HG03097 (cell line): Measurements from ENCODE around the gene KDM7A.
A peak's percentile ranks its signal among the peaks of the same experiment; 100 is the strongest.

Experiments
- ATAC-seq: cut with Tn5 transposase; IDR thresholded peaks from one replicate; pipeline ENCODE4 v1.9.1; 2021; ENCODE audit not compliant: unreplicated experiment, low FRiP score

The KDM7A gene

DNA sequence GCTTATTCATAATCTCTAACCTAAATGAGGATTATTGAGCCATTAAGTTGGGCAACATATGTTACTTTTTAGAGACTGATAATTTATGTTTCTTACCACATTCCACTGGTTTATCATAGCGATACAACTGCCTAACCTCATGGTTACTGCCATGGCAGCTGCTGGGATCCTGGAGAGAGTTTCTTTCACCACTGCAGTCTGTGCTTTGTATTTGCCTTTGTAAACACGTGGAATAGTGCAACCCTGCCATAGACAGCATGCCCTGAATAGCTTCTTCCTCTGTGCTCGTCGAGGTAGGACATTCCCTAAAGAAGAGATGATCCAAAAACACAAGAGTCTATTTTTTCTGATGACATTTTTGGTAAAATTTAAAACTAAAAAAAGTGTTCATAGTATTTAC lies 80.3 kb downstream of the KDM7A start:
- no peak for ATAC-seq

DNA sequence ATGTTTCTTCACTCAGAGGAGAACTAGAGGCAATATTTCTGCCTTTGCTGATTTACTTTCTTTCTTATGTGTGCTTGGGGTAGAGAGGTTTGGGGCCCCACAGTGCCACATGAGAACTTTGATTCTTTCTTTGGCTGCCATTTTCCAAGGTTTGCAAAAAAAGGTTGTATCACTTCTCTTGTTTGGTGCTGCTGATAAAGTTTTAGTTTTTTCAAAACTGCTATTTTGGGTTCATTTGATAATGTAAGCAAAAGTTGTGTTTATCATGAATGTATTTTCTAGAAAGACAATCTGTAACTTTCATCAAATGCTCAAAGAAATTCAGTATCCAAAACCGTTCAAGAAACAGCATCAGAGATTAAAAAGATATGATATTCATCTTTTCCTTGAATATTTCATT lies 83.4 kb downstream of the KDM7A start:
- ATAC-seq: no peak

DNA sequence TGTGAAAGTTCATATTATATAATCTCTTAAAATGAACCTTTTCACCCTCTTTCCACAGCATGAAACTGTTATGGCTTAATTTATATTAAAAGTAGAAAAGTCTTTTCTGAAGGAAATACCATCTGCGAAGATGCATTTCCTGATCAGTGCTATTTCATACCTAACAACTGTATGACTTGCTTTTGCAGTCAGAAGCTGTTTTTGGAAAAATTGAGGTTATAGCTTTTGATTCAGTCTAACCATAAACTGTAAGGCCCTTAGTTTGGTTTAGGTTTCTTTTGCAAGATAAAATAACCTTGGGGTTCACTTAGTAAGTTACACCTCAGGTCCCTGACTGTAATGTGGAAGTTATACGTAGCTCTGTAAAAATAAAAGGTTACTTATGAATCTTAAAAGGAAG lies 91.3 kb downstream of the KDM7A start:
- ATAC-seq: no peak

GRCh38 chr7:140084972-140085371 lies 91.8 kb downstream of the KDM7A start:
- ATAC-seq: peak; percentile 64

GRCh38 chr7:140084142-140084655 lies 92.6 kb downstream of the KDM7A start:
- ATAC-seq: no peak

DNA sequence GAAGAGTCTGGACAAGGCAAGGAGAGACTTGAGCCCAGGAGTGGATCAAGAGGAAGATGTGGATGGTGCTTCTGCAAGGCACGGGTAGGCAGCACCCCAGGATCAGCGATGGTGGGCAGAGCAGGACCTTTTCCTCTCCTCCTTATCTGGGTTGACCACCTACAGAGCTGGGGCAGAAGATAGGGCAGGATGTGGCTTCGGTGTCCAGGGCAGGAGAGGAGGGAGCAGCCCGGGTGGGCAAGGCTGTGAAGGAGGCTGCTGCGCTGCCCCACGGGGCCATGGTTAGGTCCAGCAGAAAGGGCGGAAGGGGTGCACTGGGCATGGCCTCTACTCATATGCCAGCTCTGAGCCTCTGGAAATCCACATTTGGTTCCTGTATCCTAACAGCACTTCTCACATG lies 94.0 kb downstream of the KDM7A start:
- ATAC-seq: no peak

GRCh38 chr7:140081774-140082425 lies 94.9 kb downstream of the KDM7A start:
- ATAC-seq: no peak

GRCh38 chr7:140080919-140081318 lies 95.9 kb downstream of the KDM7A start:
- no peak for ATAC-seq

DNA sequence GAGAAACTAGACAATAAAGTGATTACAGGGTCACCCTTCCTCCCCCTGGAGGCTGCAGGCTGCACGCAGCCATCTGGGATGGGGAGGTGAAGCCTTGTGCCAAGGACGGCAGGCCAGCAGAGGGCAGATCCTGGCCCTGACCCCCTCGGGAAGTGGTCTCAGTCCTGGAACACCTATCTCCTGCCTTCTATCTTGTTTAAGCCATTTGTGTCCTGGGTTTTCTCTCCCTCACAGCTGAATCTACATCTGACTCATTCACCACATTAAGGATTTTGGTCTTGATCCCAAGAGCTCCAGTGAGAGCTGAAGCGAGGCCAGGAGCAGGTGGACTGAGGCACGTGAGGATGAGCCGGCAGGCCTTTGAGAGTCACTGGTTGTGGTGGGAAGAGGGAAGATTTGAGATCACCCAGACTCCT lies 97.7 kb downstream of the KDM7A start:
- ATAC-seq: no peak

DNA sequence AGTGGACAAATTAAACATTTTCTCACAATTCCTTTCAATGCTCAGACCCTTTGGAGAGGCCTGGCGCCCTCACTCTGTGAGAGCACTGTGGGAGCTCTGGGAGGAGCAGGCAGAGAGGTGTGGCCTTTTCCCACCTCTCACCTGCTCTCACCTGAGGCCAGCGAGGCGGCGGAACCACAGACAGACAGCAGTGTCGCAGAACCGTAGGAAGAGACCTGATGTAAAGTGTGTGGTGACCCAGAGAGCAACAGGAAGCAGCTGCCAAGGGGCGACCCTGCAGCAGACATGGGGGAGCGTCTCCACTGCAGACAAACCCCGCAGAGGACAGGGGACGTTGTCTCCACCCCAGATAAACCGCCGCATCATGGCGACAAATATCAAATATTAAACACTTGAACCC lies 98.4 kb downstream of the KDM7A start:
- ATAC-seq: no peak

- no peak for ATAC-seq
Measured at GRCh38 chr7:140074780-140075179, 102.0 kb downstream of the KDM7A start.

DNA sequence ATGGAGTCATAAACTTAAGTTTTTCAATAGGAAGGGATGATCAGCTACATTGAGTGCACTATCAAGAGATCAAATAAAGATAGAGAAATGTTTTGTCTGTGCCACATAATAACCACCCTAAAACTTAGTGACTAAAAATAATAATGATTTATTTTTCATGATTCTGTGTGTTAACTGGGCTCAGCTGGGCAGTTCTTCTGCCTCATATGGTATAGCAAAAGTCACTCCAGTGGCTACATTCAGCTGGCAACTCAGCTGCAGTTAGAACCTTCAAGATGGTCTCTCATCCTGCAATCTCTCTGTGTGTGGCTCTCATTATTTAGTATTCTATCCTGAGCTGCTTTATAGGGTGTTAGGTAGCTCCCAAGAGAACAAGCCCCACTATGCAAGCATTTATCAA lies 106.2 kb downstream of the KDM7A start:
- ATAC-seq: no peak

DNA sequence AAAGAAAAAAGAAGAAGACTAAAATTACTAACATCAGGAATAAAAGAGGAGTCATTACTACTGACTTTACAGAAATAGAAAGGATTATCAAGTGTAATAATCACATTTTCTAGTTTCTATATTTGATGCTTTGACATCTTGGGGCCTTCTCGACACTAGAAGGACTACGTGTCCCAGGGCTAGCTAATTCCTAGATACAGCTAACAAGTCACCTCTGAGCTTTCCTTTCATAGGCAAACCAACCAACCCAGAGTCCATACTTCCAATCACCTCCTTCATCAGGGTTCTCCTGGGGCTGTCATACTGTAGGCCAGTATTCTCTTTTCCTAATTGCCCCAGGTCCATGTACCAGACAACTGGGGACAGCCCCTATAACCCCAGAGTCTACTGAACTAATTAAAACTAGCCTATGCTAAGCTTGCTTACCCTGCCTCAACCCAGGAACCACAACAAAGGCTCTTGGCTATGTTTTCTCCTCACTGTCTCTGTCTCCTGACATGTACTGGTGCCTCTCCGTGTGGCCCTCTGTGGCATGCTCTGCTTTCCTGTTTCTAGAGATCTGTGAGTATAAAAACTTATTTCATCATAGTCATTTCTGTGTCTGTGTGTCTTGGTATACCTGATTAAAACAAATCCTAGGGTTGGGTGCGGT lies 107.4 kb downstream of the KDM7A start:
- ATAC-seq: no peak

DNA sequence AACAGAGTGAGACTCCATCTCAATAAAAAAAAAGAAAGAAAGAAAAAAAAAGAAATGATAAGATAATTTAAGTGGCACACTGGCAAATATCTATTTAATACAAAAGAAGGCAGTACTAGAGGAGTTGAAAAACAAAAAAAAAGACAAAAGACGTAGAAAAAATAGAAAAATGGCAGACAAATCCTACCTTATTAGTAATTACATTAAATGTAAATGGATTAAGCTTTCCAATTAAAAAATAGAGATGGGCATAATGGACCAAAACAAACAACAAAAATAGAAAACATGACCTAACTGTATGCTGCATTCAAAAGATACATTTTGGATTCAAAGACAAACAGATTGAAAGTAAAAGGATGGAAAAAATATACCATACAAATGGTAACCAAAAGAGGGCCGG lies 108.8 kb downstream of the KDM7A start:
- no peak for ATAC-seq

DNA sequence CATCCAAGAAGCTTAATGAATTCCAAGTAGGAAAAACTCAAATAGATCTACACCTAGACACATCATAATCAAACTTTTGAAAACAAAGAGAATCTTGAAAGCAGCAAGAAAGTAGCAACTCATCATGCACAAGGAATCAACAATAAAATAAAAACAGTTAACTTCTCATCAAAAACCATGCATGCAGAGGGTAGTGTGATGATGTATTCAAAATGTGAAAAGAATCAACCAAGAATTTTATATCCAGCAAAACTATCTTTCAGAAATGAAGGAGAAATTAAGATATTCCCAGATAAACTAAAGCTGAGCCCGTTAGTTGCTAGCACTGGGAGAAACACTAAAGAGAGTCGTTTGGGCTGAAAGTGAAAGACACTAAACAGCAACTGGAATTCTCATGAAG lies 109.7 kb downstream of the KDM7A start:
- no peak for ATAC-seq

DNA sequence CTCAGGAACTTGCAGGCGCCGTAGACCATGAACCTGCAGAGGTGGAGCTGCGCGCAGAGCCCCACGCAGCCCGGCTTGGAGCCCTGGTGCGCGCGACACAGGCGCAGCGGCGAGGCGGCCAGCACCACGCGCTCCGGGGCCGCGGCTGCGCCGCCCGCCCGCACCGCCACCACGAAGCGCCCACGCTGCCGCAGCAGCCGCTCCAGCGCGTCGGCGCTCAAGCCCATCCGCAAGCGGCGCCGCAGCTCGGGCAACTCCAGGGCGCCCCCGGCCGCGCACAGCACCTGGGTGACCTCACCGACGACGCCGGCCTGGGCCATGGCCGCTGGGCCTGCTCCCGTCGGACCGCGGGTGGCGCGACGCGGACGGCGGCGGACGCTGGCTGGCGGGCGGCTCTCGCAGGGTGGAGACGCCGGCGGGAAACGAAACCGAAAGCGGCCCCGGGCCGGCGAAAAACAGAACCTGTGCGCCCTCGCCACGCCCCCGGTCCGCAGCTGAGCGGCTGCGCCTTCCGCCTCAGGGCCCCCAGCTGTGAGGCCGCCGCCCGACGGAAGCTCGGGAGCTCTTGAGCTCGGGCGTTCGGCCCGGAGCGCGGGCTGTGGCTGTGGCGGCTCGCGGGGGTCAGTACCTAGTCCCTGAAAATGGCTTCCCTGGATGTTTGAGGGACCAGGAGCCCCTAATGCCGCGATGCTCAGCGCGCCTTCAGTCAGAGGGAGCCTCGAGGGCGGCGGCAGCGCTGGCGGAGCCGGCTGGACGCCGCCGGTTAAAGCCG lies 114.1 kb downstream of the KDM7A start, which contains the start of gene PARP12:
Gene PARP12 (minus strand): TSS at position 424 of the 772 bp plus-strand sequence. CDS start 104 bp downstream, at position 320.
- peak; percentile 88 for ATAC-seq

- ATAC-seq: peak; percentile 26
Measured at GRCh38 chr7:140062118-140062527, 114.7 kb downstream of the KDM7A start.

- no peak for ATAC-seq
Measured at GRCh38 chr7:140061607-140061930, 115.2 kb downstream of the KDM7A start.

GRCh38 chr7:140060788-140061606 lies 115.8 kb downstream of the KDM7A start:
- no peak for ATAC-seq

- no peak for ATAC-seq
Measured at GRCh38 chr7:140060243-140060630, 116.5 kb downstream of the KDM7A start.
